ENCODE data around the gene DNAI7. TPM values are rescaled to one million over a fixed set of nuclear protein-coding genes. Genes with fewer than 3 reads are reported as not detected.

The DNAI7 gene, protein sequence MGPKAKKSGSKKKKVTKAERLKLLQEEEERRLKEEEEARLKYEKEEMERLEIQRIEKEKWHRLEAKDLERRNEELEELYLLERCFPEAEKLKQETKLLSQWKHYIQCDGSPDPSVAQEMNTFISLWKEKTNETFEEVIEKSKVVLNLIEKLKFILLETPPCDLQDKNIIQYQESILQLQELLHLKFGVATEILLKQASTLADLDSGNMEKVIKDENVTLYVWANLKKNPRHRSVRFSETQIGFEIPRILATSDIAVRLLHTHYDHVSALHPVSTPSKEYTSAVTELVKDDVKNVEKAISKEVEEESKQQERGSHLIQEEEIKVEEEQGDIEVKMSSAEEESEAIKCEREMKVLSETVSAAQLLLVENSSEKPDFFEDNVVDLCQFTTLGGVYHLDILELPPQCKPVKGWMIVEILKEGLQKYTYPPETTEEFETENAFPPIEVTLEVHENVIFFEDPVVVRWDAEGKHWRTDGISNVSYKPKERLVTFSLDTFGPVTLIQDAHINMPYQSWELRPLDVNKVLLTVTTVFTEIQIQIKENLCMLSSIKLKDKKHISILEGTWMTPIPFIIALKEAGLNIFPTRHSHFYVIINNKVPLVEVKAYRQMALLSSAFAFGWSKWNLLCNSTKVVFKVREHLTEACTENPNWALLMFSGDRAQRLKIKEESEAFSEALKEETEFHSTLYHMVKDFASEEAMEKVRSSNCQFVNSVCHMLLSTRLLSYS
- total RNA-seq: not detected in 2 replicates

DNA sequence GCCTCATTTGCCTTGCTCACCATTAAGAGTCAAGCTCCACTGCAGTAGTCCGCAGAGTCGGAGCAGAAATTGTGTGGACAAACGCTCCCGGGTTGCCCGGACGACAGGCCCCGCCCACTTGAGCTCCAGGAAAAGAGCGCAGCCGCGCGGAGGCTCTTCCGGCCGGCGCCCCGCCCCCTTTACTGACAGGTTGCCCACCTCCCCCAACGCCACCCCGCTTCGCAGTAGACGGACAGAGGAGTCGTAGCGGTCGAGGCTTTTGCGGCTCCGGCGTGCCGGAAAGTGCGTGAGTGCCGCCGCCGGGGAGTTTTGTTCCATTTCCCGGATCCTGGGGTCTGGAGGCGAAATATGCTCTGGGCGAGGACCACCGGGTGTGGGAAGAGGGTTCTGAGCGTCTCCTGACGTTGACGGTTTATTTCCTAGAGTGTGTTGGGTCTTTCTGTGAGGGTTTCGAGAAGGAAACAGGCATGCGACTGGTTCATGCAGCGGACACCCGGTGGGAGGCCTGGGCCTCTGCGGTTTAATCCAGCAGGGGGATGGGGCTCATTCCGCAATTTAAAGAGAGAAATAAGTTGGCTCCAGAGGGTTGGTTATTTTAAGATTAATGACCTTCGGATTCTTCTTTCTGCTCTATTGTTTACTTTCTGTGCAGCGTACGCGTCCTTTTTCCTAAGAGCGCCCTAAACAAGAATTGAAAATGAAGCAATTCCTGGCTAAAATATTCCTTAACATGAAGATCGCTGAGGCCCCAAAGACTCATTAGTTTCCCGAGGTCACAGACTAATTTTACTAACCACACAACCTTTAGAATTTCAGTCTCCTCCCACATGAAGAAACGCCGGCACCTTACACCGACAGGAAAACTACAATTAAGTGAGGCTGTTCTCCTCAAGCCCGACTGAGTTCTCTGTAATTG is at the start of gene DNAI7, which contains the start of gene ETFRF1:
TSS of gene DNAI7 (minus strand) at position 105 of the 916 bp plus-strand sequence. CDS start at position 23, 82 bp downstream.
TSS of gene ETFRF1 (plus strand) at position 182 of the 916 bp plus-strand sequence. CDS start 8,720 bp downstream, outside the sequence.
- H3K27me3 Mint-ChIP-seq (ENCODE audit: low read depth): peaks cover 3% of the 10 kb centered on the region
- H3K36me3 Mint-ChIP-seq (ENCODE audit: low read depth): peaks cover 11% of the 10 kb centered on the region
- peaks cover 22% of the 10 kb centered on the region for H3K4me1 Mint-ChIP-seq (ENCODE audit: low read depth)
- H3K4me3 Mint-ChIP-seq (ENCODE audit: low read depth): peak within 1 kb of the TSS; percentile 94
- peak within 1 kb of the TSS; percentile 94 for H3K27ac Mint-ChIP-seq
- intact Hi-C loops (cut with micrococcal nuclease): loop anchor here (2.0 to 5.0 kb wide), 3 partner anchors 55 to 145 kb away; partner anchors contain the start of gene KRAS
- peak; percentile 92 for DNase-seq (ENCODE audit: low spot score)
- no peaks in the 10 kb centered on the region for H3K9me3 Mint-ChIP-seq

DNA sequence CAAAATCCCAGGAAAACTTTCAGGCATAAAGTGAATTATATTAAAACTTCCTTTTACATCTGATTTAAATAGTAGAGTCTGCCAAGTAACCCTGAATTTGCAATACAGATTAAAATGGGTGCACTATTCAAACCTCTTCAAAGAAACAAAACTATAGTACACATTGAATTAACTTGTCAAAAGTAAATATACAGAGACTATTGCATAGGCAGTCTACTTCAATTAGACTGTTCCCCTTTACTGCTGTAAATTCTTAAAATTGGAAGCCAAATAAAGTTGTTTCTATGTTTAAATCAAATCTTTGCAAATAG is 48.7 kb upstream of the DNAI7 start:
- no peaks in the 10 kb centered on the region for H3K9me3 Mint-ChIP-seq
- no peaks in the 10 kb centered on the region for H3K27me3 Mint-ChIP-seq (ENCODE audit: low read depth)
- DNase-seq (ENCODE audit: low spot score): no peak
- intact Hi-C loops (cut with micrococcal nuclease): no loop called here
- H3K27ac Mint-ChIP-seq: no peak overlapping the region
- peaks cover 36% of the 10 kb centered on the region for H3K4me1 Mint-ChIP-seq (ENCODE audit: low read depth)
- peaks cover 65% of the 10 kb centered on the region for H3K36me3 Mint-ChIP-seq (ENCODE audit: low read depth)
- no peak overlapping the region for H3K4me3 Mint-ChIP-seq (ENCODE audit: low read depth)

DNA sequence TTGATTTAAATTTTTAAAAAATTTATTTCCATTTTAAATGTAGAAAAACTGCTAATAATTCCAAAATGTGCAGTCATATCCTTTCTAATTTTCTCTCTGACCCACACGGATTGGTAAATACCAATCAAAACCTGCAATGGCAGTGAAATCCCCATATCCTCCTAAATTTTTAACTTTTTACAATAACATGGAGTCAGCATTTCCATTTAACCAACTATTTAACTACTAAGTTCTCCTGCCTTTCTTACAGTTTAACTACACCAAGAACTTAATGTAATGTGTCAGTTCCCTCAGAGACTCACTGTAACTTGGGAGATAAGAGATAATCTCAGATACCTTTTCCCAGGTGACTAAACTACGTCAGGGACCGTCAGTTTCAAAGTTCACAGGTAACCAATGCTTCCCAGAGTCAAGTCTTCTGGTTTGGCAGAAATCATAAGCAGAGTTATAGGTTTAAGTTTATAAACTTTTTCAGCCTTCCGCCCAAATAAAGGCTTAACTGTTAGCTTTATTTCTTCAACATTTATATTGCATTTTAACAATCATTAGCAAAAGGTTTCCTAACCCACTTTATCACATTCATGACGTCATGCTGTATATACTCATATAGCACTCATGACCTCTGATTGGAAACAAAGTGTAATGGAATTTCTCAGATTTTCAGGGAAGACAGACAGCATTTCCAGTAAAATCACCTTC is 48.2 kb upstream of the DNAI7 start:
- peaks cover 32% of the 10 kb centered on the region for H3K4me1 Mint-ChIP-seq (ENCODE audit: low read depth)

DNA sequence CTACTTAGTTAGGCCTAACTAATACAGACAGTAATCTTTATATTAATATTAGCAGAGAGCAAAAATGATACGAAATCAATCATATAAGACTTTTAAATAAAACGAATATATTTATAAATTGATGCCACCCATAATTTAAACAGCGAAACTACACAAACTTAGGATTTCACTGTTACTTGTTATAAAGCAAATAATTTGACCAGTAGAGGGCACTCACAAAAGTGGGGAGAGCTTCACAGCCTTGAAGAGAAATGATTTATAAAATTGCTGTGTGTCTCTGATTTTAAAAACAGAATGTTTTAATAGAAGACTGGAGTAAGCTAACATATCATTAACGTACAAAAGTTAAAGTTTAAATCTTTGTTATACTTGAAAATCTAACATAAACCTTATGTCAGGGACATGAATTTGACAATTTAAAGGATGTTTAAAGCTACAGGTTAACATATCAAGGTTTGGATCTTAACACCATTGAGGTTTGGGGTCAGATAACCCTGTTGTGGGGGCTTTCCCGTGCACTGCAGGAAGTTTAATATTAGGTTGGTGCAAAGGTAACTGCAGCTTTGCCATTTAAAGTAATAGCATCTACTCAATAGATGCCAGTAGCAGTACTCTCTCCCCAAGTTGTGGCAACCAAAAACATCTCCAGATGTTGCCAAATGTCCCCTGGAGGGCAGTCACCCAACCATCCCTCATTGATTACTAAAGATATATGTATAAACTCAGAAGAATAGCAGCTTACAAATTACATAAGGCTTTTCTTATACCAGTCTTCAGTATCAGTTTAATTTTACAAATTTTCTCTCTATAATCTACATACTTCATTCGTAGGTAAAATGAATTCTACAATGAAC is 46.4 kb upstream of the DNAI7 start:
- Mint-ChIP-seq H3K27me3 (ENCODE audit: low read depth) (no peaks in the 10 kb centered on the region), H3K4me1 (ENCODE audit: low read depth) (peaks cover 33% of the 10 kb centered on the region), H3K4me3 (ENCODE audit: low read depth) (no peak overlapping the region), H3K36me3 (ENCODE audit: low read depth) (peaks cover 72% of the 10 kb centered on the region), H3K27ac (no peak overlapping the region), H3K9me3 (no peaks in the 10 kb centered on the region)
- no peak for DNase-seq (ENCODE audit: low spot score)
- intact Hi-C loops (cut with micrococcal nuclease): loop anchor here (1.0 kb wide), 1 partner anchor 146 kb away; no protein-coding TSS in a partner anchor

More for the DNA sequence above, 48.2 kb upstream of the DNAI7 start:
- Mint-ChIP-seq H3K9me3 (no peaks in the 10 kb centered on the region), H3K36me3 (ENCODE audit: low read depth) (peaks cover 64% of the 10 kb centered on the region), H3K27ac (no peak overlapping the region), H3K4me3 (ENCODE audit: low read depth) (no peak overlapping the region), H3K27me3 (ENCODE audit: low read depth) (no peaks in the 10 kb centered on the region)
- DNase-seq (ENCODE audit: low spot score): no peak
- intact Hi-C loops (cut with micrococcal nuclease): no loop called here

DNA sequence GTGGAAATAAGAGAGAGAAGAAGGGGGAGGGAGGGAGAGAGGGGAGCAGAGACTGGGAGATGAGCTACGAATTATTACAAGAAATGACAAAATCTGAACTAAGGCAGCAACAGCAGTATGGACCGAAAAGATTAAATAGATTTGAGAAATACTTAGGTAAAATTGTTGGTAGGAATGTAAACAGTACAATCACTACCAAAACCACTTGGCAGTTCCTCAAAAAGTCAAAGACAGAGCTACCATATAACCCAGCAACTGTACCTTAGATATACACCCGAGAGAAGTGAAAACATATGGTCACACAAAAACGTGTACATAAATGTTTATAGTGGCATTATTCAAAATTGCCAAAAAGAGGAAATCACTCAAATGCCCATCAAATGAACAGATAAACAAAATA is 41.7 kb upstream of the DNAI7 start:
- Mint-ChIP-seq H3K36me3 (ENCODE audit: low read depth) (peaks cover 67% of the 10 kb centered on the region), H3K4me1 (ENCODE audit: low read depth) (peaks cover 20% of the 10 kb centered on the region), H3K4me3 (ENCODE audit: low read depth) (no peak overlapping the region), H3K9me3 (no peaks in the 10 kb centered on the region), H3K27me3 (ENCODE audit: low read depth) (no peaks in the 10 kb centered on the region), H3K27ac (no peak overlapping the region)
- intact Hi-C loops (cut with micrococcal nuclease): no loop called here
- DNase-seq (ENCODE audit: low spot score): no peak

DNA sequence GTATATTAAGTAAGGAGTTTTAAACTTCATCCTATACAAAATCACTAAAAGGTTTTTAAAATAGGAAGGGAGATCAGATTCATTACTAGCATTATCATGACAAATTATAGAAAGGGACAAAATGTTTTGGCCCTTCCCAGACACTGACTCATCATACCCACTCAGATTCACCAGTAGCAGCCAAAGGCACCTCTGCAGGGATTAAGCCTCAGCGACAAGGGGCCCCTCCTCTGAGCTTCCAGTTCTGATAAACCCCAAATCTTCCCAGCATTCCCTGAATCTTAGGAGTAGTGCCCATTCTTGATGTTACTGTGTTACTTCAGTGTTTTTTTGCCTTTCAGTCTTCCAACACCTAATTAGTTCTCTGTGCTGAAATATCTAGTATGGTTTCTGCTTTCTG is 41.2 kb upstream of the DNAI7 start:
- DNase-seq (ENCODE audit: low spot score): no peak
- intact Hi-C loops (cut with micrococcal nuclease): no loop called here
- H3K4me3 Mint-ChIP-seq (ENCODE audit: low read depth): no peak overlapping the region
- peaks cover 69% of the 10 kb centered on the region for H3K36me3 Mint-ChIP-seq (ENCODE audit: low read depth)
- H3K27ac Mint-ChIP-seq: no peak overlapping the region
- H3K9me3 Mint-ChIP-seq: no peaks in the 10 kb centered on the region
- no peaks in the 10 kb centered on the region for H3K27me3 Mint-ChIP-seq (ENCODE audit: low read depth)
- H3K4me1 Mint-ChIP-seq (ENCODE audit: low read depth): peaks cover 15% of the 10 kb centered on the region

DNA sequence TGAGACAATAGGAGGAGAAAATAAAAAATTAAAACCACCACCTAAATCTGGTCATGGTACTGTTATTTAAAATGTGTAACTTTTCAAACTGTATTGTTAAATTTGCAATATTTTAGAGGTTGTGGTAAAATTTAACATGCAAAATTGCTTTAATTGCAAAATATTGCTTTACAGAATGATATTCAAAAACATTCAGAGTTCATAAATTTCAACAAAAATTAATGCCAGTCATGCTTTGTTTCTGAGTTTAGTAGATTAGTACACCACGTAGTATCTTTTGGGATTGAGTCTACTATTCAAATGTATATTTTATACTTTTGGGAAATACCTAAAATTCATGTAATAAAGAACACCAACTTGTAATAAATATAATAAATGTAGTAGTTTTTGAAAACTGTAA is 18.4 kb upstream of the DNAI7 start:
- Mint-ChIP-seq H3K4me3 (ENCODE audit: low read depth) (no peak overlapping the region), H3K9me3 (no peaks in the 10 kb centered on the region), H3K4me1 (ENCODE audit: low read depth) (peaks cover 8% of the 10 kb centered on the region), H3K27ac (no peak overlapping the region), H3K27me3 (ENCODE audit: low read depth) (no peaks in the 10 kb centered on the region), H3K36me3 (ENCODE audit: low read depth) (peaks cover 26% of the 10 kb centered on the region)
- DNase-seq (ENCODE audit: low spot score): no peak
- intact Hi-C loops (cut with micrococcal nuclease): no loop called here

DNA sequence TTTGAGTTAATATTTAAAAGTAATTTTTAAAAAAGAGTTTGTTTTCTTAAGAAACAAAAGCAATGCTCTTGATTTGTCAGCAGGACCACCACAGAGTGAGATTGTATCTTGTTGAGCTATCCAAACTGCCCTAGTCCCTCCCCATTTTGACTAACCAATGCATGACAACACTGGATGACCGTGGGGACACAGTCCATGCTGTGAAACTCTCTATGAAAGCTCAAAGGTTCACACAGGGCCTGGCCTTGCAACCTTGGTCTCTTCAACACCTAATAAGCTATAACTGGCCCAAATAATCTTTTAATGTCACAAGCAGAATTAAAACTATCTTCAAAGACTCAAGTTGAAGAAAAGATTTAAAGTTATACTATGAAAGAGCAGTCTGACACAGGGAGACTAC is 13.6 kb upstream of the DNAI7 start:
- Mint-ChIP-seq H3K27me3 (ENCODE audit: low read depth) (no peaks in the 10 kb centered on the region), H3K4me3 (ENCODE audit: low read depth) (no peak overlapping the region), H3K36me3 (ENCODE audit: low read depth) (peaks cover 39% of the 10 kb centered on the region), H3K9me3 (no peaks in the 10 kb centered on the region), H3K27ac (no peak overlapping the region), H3K4me1 (ENCODE audit: low read depth) (peaks cover 5% of the 10 kb centered on the region)
- no peak for DNase-seq (ENCODE audit: low spot score)
- intact Hi-C loops (cut with micrococcal nuclease): no loop called here

DNA sequence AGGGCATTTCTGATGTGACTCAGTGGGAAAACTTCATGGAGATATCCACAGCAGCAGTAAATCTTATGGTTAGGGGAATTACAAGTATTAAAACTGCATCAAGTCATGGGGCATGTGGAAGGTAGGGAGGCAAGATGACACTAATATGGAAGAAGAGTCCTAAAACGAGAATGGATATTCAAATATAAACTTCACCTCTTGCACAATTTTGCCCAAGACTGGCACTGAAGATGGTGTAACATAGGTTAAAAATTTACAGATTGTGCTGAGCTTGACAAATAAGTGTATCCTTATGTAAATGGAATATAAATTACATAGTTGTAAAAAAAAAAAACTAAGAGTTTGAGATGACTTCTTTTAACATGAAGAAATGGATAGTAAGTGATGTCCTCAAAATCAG is 12.9 kb upstream of the DNAI7 start:
- no peak for DNase-seq (ENCODE audit: low spot score)

DNA sequence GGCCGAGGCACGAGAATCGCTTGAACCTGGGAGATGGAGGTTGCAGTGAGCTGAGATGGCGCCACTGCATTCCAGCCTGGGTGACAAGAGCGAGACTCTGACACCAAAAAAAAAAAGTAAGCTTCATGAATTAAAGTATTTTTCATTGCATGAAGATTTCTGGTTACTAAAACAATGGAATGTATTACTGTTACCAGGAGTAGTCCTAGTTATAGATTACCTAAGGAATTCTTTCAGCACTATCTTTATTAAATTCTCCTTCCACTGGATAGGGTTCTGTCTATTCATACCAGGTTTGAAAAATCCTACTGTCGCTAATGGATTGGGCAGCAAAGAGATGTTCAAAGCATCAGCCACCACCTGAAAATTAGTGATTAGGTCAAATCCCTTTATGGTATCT is 12.5 kb upstream of the DNAI7 start:
- H3K27me3 Mint-ChIP-seq (ENCODE audit: low read depth): no peaks in the 10 kb centered on the region
- H3K4me3 Mint-ChIP-seq (ENCODE audit: low read depth): no peak overlapping the region
- no peak overlapping the region for H3K27ac Mint-ChIP-seq
- DNase-seq (ENCODE audit: low spot score): no peak
- intact Hi-C loops (cut with micrococcal nuclease): no loop called here
- H3K9me3 Mint-ChIP-seq: no peaks in the 10 kb centered on the region
- peaks cover 5% of the 10 kb centered on the region for H3K4me1 Mint-ChIP-seq (ENCODE audit: low read depth)
- peaks cover 43% of the 10 kb centered on the region for H3K36me3 Mint-ChIP-seq (ENCODE audit: low read depth)

More for the DNA sequence above, 12.9 kb upstream of the DNAI7 start:
- Mint-ChIP-seq H3K9me3 (no peaks in the 10 kb centered on the region), H3K4me3 (ENCODE audit: low read depth) (no peak overlapping the region), H3K4me1 (ENCODE audit: low read depth) (peaks cover 5% of the 10 kb centered on the region), H3K27ac (no peak overlapping the region), H3K36me3 (ENCODE audit: low read depth) (peaks cover 43% of the 10 kb centered on the region), H3K27me3 (ENCODE audit: low read depth) (no peaks in the 10 kb centered on the region)
- intact Hi-C loops (cut with micrococcal nuclease): no loop called here

DNA sequence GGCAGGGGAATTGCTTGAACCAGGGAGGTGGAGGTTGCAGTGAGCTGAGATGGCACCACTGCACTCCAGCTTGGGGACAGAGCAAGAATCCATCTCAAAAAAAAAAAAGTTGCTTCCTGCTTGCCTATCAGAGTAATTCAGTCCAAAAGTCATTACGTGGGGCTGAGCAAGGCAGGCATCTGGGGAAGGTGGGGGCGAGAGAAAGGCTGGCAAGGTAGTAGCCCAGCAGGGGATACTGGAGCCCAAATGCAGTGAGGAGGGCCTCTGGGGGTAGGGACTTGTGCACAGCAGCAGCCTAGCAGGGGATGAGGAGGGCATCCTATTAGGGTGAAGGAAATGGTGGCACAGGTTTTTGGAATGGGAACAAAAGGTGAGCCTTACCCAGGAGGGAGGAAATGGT is 7.2 kb upstream of the DNAI7 start:
- peaks cover 3% of the 10 kb centered on the region for H3K4me1 Mint-ChIP-seq (ENCODE audit: low read depth)
- no peaks in the 10 kb centered on the region for H3K9me3 Mint-ChIP-seq
- intact Hi-C loops (cut with micrococcal nuclease): loop anchor here (5.0 kb wide), 1 partner anchor 755 kb away; the partner anchor contains the start of gene RASSF8
- DNase-seq (ENCODE audit: low spot score): no peak
- H3K4me3 Mint-ChIP-seq (ENCODE audit: low read depth): no peak overlapping the region
- no peak overlapping the region for H3K27ac Mint-ChIP-seq
- no peaks in the 10 kb centered on the region for H3K27me3 Mint-ChIP-seq (ENCODE audit: low read depth)
- peaks cover 41% of the 10 kb centered on the region for H3K36me3 Mint-ChIP-seq (ENCODE audit: low read depth)
